Activated T-helper 2 cell treated with anti-CD3 and anti-CD28 coated beads, Interferon-gamma antibody, Interleukin-2, Interleukin-4, amounts not matched to agents 10 μg/mL and 5 μg/mL and 100 μg/mL, durations not matched to agents 14 hours and 24 hours and 36 hours (primary cell): ENCODE data around the gene RERG. TPM values are rescaled to one million over a fixed set of nuclear protein-coding genes. Genes with fewer than 3 reads are reported as not detected.
"Not testable (repeated sequence)": the region's sequence is repeated elsewhere in the genome, so short reads cannot be mapped to it uniquely, and the experiment has no call there.

Experiments used
- DNase-seq: peaks from one replicate; pipeline ENCODE4 v3.0.0; 2021; ENCODE audit warnings: low spot score
- H3K27ac Mint-ChIP-seq: one replicate; pipeline ENCODE4 v1.8.0; 2021; ENCODE audit warnings: mixed read lengths
- H3K27me3 Mint-ChIP-seq: one replicate; pipeline ENCODE4 v1.8.0; 2021; ENCODE audit warnings: low read depth, mixed read lengths
- H3K36me3 Mint-ChIP-seq: one replicate; pipeline ENCODE4 v1.8.0; 2021; ENCODE audit warnings: low read depth, mixed read lengths
- H3K4me1 Mint-ChIP-seq: one replicate; pipeline ENCODE4 v1.8.0; 2021; ENCODE audit warnings: low read depth, mixed read lengths
- H3K4me3 Mint-ChIP-seq: one replicate; pipeline ENCODE4 v1.8.0; 2021; ENCODE audit warnings: low read depth, mild to moderate bottlenecking, moderate library complexity, mixed read lengths
- H3K9me3 Mint-ChIP-seq: one replicate; pipeline ENCODE4 v1.8.0; 2021; ENCODE audit warnings: mixed read lengths
- intact Hi-C: fragments of 100-400 bp; cut with micrococcal nuclease; formaldehyde crosslinking; loops from one replicate; pipeline ENCODE4 v1.15.1; 2023
- total RNA-seq: library from RNA; stranded (reverse); gene quantifications from 2 replicates; pipeline ENCODE4 v1.2.3, GENCODE V29; 2022

Gene RERG
- total RNA-seq, 1 donor from 2014 or later = not detected

GRCh38 chr12:15232959-15233358 is 11.7 kb upstream of the RERG start:
- intact Hi-C loops = no loop called here
- H3K4me1 Mint-ChIP-seq = no peaks in the 10 kb centered on the region
- peaks cover 19% of the 10 kb centered on the region for H3K27me3 Mint-ChIP-seq
- no peak overlapping the region for H3K27ac Mint-ChIP-seq
- no peak for DNase-seq
- H3K36me3 Mint-ChIP-seq = no peaks in the 10 kb centered on the region
- no peaks in the 10 kb centered on the region for H3K9me3 Mint-ChIP-seq
- H3K4me3 Mint-ChIP-seq = no peak overlapping the region

GRCh38 chr12:15231493-15231892 is 10.3 kb upstream of the RERG start:
- no peak for DNase-seq
- no peak overlapping the region for H3K4me3 Mint-ChIP-seq
- no peak overlapping the region for H3K27ac Mint-ChIP-seq
- H3K27me3 Mint-ChIP-seq = peaks cover 21% of the 10 kb centered on the region
- no peaks in the 10 kb centered on the region for H3K9me3 Mint-ChIP-seq
- no peaks in the 10 kb centered on the region for H3K36me3 Mint-ChIP-seq
- H3K4me1 Mint-ChIP-seq = no peaks in the 10 kb centered on the region
- intact Hi-C loops = no loop called here

GRCh38 chr12:15230751-15231150 is 9.5 kb upstream of the RERG start:
- no peak overlapping the region for H3K27ac Mint-ChIP-seq
- no peak for DNase-seq
- no peak overlapping the region for H3K4me3 Mint-ChIP-seq
- intact Hi-C loops = no loop called here
- no peaks in the 10 kb centered on the region for H3K9me3 Mint-ChIP-seq
- H3K4me1 Mint-ChIP-seq = no peaks in the 10 kb centered on the region
- no peaks in the 10 kb centered on the region for H3K36me3 Mint-ChIP-seq
- H3K27me3 Mint-ChIP-seq = peaks cover 22% of the 10 kb centered on the region

- Mint-ChIP-seq H3K36me3 (no peaks in the 10 kb centered on the region), H3K4me1 (no peaks in the 10 kb centered on the region), H3K4me3 (no peak overlapping the region), H3K27ac (no peak overlapping the region), H3K27me3 (peaks cover 28% of the 10 kb centered on the region), H3K9me3 (no peaks in the 10 kb centered on the region)
- intact Hi-C loops = no loop called here
- DNase-seq = no peak
These were observed 8.9 kb upstream of the RERG start for GRCh38 chr12:15230137-15230536.

GRCh38 chr12:15227004-15227679 is 5.9 kb upstream of the RERG start:
- intact Hi-C loops = loop anchor here (1.0 kb wide), 1 partner anchor 42 kb away; no protein-coding TSS in a partner anchor
- Mint-ChIP-seq H3K27ac (no peak overlapping the region), H3K27me3 (peaks cover 33% of the 10 kb centered on the region), H3K9me3 (no peaks in the 10 kb centered on the region), H3K4me3 (no peak overlapping the region), H3K4me1 (no peaks in the 10 kb centered on the region), H3K36me3 (no peaks in the 10 kb centered on the region)
- no peak for DNase-seq

- H3K4me3 Mint-ChIP-seq, H3K4me1 Mint-ChIP-seq, H3K36me3 Mint-ChIP-seq, intact Hi-C loops, H3K9me3 Mint-ChIP-seq, DNase-seq, H3K27ac Mint-ChIP-seq: not testable (repeated sequence)
- H3K27me3 Mint-ChIP-seq = peaks cover 34% of the 10 kb centered on the region
These were observed 4.6 kb upstream of the RERG start for GRCh38 chr12:15225863-15226218.

- H3K9me3 Mint-ChIP-seq = no peaks in the 10 kb centered on the region
- intact Hi-C loops = no loop called here
- no peak for DNase-seq
- peaks cover 35% of the 10 kb centered on the region for H3K27me3 Mint-ChIP-seq
- H3K4me3 Mint-ChIP-seq = no peak overlapping the region
- no peak overlapping the region for H3K27ac Mint-ChIP-seq
- H3K4me1 Mint-ChIP-seq = no peaks in the 10 kb centered on the region
- no peaks in the 10 kb centered on the region for H3K36me3 Mint-ChIP-seq
These were observed 4.1 kb upstream of the RERG start for GRCh38 chr12:15225136-15225862.

- intact Hi-C loops = loop anchor here (5.0 kb wide), 4 partner anchors 70 to 375 kb away; no protein-coding TSS in a partner anchor
- no peak overlapping the region for H3K4me3 Mint-ChIP-seq
- H3K9me3 Mint-ChIP-seq = no peaks in the 10 kb centered on the region
- peaks cover 40% of the 10 kb centered on the region for H3K27me3 Mint-ChIP-seq
- H3K27ac Mint-ChIP-seq = no peak overlapping the region
- no peaks in the 10 kb centered on the region for H3K4me1 Mint-ChIP-seq
- DNase-seq = no peak
- no peaks in the 10 kb centered on the region for H3K36me3 Mint-ChIP-seq
These were observed 1.0 kb upstream of the RERG start for GRCh38 chr12:15222219-15222618.

- H3K27me3 Mint-ChIP-seq = peaks cover 37% of the 10 kb centered on the region
- H3K36me3 Mint-ChIP-seq = no peaks in the 10 kb centered on the region
- intact Hi-C loops = loop anchor here (5.0 kb wide), 4 partner anchors 68 to 373 kb away; no protein-coding TSS in a partner anchor
- no peaks in the 10 kb centered on the region for H3K9me3 Mint-ChIP-seq
- no peak overlapping the region for H3K27ac Mint-ChIP-seq
- H3K4me3 Mint-ChIP-seq = no peak overlapping the region
- no peaks in the 10 kb centered on the region for H3K4me1 Mint-ChIP-seq
- no peak for DNase-seq
These were observed 766 bp downstream of the RERG start for GRCh38 chr12:15220451-15220850.

GRCh38 chr12:15218794-15219193 is 2.4 kb downstream of the RERG start:
- no peak overlapping the region for H3K4me3 Mint-ChIP-seq
- no peaks in the 10 kb centered on the region for H3K4me1 Mint-ChIP-seq
- no peak overlapping the region for H3K27ac Mint-ChIP-seq
- H3K9me3 Mint-ChIP-seq = no peaks in the 10 kb centered on the region
- H3K27me3 Mint-ChIP-seq = peaks cover 37% of the 10 kb centered on the region
- DNase-seq = no peak
- intact Hi-C loops = no loop called here
- no peaks in the 10 kb centered on the region for H3K36me3 Mint-ChIP-seq

- Mint-ChIP-seq H3K9me3 (no peaks in the 10 kb centered on the region), H3K4me3 (no peak overlapping the region), H3K36me3 (no peaks in the 10 kb centered on the region), H3K27ac (no peak overlapping the region), H3K4me1 (no peaks in the 10 kb centered on the region), H3K27me3 (peaks cover 25% of the 10 kb centered on the region)
- no peak for DNase-seq
- intact Hi-C loops = no loop called here
These were observed 5.0 kb downstream of the RERG start for GRCh38 chr12:15216036-15216889.

- no peak for DNase-seq
- intact Hi-C loops = no loop called here
- no peaks in the 10 kb centered on the region for H3K4me1 Mint-ChIP-seq
- peaks cover 21% of the 10 kb centered on the region for H3K27me3 Mint-ChIP-seq
- H3K36me3 Mint-ChIP-seq = no peaks in the 10 kb centered on the region
- H3K4me3 Mint-ChIP-seq = no peak overlapping the region
- H3K9me3 Mint-ChIP-seq = no peaks in the 10 kb centered on the region
- H3K27ac Mint-ChIP-seq = no peak overlapping the region
These were observed 6.2 kb downstream of the RERG start for GRCh38 chr12:15214851-15215601.
